PC-3 (cell line): ENCODE data around the gene EXOG.

Experiments
- CTCF ChIP-seq: fragments of 300-600 bp; sonication (generic); conservative IDR thresholded peaks from 2 replicates; pipeline ENCODE4 v1.5.1; 2017; ENCODE audit warnings: antibody characterized with exemption, low read depth, mild to moderate bottlenecking, low read length
- EZH2 ChIP-seq: fragments of 300-600 bp; sonication (generic); IDR thresholded peaks from one replicate; pipeline ENCODE4 v1.6.1; 2017; ENCODE audit warnings: antibody characterized with exemption, mild to moderate bottlenecking, low read length; ENCODE audit not compliant: unreplicated experiment

GRCh38 chr3:38563070-38563885 is 67.1 kb downstream of the EXOG start:
- TF ChIP-seq CTCF (no peak), EZH2 (no peak)
